ENCODE measurements around the gene SPEM3.
"Not testable (repeated sequence)": the region's sequence is repeated elsewhere in the genome, so short reads cannot be mapped to it uniquely, and the experiment has no call there.

Gene SPEM3

DNA sequence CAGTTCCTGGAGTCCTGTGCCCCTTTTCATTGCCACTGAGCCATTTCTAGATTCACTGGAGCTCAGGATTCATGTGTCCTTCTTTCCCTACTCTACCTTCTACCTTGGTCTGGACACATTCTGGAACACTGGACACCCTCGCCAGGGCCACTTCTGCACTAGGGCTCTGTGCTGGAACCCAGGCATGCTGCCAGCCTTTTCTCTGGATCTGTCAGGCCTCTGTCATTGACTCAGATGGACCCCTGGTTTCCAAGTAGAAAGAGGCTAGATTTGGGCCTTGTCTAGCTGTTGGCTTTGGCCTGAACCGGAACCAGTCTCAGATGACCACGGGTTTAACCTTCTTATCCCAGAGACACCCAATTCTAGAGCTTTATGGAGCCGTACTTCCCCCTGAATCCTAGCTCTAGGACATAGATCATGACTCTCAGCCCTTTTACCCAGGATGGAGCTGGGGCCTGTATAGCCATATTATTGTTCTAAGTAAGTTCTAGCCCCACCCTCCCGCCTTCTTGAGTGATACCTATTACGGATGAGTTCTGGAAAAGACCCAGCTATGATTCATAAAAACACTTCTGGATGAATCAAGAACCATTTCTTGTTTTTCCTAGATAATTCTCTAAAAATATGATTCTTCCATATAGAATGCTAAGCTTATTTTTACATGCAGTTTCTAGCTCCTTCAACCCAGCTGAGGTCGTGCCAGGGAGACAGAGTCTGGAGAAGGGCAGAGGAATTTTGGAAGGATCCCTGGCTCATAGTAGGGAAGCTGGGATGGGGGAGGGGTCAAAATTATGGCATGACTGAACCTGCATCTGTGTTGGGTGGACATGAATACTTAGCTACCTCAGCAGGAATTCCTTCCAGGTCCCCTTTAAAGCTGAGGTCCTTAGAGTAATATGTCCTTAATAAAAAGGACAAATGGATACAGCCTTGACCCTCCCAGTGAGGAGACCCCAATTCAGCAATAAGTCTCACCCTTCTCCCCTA lies 15.1 kb downstream of the SPEM3 start:
- no peak for DNase-seq

DNA sequence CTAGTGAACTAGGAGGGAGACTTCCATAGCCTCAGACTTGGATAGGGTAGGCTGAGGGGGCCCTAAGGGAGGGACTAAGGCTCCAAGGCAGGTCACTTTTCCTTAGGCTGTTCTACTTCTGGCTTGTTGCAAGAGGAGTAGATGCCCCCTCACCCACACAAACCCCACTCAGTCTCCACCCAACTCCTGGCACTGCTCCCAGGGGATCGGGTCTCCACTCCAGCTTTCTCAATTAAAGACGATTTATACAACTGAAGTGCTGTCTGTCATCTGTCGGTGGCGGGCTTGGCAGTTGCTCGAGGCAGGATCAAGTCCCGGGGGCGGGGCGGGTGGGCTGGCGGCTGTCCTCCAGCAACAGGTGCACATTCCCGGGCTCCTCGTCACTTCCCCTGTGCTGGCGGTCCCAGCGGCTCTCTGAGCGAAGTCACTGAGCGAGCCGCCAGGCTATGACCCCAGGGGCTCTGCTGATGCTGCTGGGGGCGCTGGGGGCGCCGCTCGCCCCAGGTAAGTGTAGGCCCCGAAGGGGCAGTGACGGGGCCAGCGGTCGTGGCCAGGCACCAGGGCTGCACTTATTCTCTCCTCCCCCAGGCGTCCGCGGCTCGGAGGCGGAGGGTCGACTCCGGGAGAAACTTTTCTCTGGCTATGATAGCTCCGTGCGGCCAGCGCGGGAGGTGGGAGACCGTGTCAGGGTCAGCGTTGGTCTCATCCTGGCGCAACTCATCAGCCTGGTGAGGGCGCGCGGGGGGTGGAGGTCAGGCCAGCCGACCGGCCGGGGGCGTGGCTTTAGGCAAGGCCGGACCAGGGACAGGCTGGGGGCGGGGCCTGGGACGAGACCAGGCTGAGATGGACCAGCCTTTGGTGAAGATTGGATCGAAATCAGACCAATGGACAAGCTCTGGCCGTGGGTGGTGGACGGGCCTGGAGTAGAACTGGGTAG lies 16.3 kb downstream of the SPEM3 start, which contains the start of gene CHRNB1:
TSS of gene CHRNB1 (plus strand) at position 380 of the 937 bp plus-strand sequence. CDS start at position 447, 67 bp downstream.
- no peak for DNase-seq

DNA sequence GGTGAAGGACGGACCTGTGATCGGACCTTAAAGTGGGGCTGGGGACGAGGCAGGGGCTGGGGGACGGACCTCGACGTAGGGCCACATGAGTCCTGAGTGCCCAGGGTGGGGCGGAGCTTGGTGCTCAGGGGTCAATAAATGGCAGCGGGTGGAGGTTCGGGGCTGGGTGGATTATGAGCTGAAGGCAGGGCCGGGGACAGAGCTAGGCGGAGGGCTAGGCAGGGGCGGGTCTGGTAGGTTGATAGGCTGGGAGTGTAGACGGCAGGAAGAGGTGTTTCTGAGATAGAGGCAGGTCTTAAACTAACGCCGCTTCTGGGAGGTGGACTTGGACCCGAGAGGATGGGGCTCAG lies 16.9 kb downstream of the SPEM3 start:
- DNase-seq: no peak

DNA sequence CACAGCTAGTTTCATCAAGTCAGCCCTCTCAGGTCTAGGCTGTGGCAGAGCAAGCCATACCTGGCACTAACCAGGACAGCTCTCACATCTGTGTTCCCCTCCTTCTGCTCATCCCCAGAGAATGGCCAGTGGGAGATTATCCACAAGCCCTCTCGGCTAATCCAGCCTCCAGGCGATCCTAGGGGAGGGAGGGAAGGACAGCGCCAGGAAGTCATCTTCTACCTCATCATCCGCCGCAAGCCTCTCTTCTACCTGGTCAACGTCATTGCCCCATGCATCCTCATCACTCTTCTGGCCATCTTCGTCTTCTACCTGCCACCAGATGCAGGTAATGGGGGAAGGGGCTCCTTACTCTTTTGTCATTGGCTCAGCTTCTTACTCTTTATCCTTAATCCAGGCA lies 19.8 kb downstream of the SPEM3 start:
- no peak for DNase-seq

DNA sequence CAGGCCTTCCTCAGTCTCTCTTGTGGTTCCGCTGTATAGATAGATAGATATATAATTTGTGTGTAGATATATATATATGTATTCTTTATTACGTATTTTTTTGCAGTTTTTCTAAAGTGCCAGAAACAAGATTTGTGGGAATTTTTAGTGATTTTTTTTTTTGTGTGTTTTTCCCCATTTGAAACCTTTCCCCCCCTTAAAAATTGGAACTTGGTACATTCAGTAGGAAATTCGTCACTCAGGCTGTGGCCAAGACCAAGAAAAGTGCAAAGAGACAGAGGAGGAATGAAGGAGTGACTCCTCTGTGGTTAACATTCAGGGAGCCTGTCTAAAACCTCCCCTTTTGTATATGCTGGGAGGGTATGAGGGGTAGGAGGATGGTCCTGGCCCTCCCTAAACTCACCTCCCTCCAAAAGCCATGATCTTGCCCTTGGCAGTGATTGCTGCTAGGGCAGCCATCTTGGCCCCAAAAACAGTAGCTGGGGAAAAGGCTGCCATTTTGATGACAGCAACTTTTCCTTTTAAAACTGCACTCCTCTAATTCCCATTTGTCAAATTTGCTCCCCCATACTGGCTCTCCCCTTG lies 31.4 kb downstream of the SPEM3 start:
- no peak for DNase-seq

DNA sequence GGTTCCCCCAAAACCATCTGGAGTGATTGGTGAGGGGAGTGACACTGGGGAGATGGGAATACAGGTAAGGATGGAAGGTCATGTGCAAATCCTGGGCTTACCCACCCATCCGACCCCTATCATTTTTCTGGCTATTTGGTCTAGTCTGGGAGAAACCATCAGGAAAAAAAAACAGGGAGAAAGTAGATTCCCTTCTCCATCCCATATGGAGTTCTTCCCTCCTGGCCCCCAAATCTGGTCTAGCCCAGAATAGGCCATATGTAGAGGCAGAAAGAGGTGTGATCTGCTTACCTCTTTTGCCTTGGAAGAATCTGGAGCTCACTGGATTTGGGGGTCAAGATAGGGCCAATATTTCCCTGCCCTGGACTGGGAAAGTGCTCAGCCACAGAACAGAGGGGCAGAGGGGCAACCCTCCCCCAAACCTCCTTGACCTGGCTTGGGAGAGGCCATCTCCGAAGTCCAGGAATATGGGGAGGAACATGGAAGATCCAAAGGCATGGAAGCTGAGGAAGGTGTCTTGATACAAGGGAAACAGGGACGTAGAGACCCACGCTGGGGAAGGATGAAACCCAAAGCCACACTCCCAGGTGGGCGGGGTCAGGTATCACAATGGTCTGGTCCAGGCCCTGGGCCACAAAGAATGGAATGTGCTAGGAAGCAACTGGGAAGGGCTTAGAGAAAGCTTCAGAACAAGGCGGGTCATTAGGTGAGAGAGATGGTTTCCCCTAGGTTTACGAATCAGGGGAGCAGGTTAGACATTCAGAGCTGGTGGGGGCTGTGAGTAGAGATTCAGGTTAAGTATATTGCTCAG lies 32.4 kb downstream of the SPEM3 start:
- DNase-seq: no peak

DNA sequence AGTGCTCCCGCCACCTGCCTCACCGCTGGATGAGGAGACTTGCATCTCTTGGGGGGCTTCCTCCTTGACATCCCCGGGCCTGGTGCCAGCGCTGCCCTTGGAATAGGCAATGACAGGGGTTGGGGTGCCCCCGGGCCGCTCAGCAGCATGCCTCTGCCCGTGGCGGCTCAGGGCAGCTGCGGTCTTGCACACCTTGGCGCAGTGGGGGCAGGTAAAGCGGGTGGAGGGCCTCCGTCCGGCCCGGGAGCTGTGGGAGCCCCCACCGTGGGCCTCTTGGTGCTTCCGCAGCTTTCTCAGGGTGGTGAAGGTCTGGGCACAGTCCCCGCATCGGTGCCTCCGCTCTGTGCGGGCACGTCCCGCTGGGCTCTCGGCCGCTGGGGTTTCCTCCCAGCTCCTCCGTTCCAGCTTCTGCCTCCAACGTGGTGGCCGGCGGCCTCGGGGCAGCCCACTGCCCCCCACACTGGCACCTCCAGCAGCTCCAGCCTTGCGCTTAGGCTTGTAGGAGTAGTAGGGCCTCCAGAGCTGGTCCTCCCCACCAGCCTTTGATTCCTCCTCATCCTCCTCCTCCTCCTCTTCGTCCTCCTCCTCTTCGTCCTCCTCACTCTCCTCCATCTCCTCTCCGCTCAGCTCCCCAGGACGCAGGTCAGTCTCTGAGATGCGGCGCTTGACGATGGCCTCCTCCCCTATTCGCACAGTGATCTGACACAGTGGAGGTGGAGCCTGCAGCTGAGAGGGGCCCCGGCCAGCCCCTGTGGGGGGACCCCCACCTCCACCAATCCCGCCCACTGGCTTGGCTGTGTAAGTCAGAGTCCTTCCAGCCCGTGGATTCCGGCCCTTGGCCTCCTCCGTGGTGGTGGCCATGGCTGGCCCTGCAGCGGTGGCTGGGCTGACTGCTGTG lies 34.1 kb downstream of the SPEM3 start:
- no peak for DNase-seq

DNA sequence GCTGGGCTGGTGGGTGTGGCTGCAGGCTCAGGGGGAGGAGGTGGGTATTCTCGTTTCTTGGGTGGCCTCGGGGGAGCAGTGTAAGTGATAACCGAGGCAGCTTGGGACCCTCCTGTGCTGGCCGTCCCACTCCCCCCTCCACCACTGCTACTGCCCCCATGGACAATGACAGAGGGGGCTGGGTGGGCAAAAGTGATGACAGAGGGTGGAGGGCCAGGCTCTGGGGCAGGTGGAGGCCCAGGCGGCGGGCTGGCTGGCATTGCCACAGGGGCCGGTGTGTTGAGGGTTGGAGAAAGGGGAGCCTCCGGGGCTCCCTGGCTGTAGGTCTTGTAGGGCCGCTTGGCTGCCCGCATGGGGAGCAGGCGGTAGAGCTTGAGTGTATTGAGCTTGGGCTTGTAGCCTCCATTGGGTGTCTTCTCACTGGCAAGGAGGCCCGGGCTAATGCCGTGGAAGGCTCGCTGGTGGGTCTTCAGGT lies 34.8 kb downstream of the SPEM3 start:
- DNase-seq: no peak

DNA sequence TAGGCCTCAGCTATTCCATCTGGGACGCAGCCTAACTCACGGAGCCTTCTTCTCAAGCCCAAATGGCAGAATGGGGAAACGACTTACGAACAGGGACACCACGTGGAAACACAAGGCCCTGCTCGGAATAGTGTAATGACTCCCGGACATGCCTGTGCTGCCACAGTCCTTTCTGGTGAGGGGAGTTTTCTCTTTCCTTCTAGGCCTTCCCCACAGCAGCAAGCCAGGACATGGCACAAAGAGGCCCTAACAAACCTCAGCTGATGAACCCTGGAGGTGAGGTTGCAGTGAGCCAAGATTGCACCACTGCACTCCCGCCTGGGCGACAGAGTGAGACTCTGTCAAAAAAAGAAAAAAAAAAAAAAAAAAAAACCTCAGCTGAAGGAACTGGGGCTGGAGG lies 35.4 kb downstream of the SPEM3 start:
- DNase-seq: no peak

DNA sequence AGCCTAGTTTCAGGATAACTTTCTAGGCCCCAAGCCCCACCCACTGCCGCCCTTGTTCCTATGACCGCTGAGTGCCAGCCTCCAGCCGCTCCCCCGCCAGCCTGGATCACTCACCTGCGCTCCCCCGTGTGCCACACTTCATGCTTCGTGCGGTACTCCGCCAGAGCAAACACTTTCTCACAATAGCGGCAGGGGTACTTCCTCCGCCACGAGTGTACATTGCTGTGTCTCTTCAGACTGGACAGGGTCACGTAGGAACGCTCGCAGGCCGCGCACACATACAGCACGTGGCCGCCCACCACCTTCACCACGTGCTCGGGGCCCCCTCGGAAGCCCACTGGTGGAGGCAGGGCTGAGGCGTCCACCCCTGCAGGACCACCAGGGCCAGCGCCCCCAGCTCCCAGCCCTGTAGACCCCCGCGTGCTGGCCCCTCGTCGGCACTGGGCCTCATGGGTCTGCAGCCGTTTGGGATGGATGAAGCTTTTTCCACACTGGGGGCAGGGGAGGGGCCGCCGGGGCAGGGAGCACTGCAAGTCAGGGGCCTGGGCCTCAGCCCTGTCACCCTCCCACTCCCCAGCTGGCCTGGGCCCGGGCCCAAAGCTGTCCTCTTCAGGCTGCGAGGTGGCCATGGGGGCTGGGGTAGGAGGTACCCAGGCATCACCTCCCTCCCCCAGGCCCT lies 37.1 kb downstream of the SPEM3 start:
- DNase-seq: no peak

DNA sequence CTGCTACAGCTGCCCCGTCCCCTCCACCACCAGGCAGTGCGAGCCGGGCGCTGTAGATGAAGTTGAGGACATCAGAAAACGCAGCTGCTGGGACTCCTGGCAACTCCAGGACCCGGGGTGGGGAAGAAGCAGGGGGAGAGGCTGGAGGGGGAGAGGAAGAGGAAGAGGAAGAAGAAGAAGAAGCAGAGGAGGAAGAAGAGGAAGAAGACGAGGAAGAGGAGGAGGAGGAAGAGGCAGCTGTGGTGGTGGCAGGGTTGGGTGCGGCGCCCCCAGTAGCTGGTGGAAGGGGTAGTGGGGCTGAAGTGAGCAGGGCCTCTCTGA lies 37.6 kb downstream of the SPEM3 start:
- no peak for DNase-seq

DNA sequence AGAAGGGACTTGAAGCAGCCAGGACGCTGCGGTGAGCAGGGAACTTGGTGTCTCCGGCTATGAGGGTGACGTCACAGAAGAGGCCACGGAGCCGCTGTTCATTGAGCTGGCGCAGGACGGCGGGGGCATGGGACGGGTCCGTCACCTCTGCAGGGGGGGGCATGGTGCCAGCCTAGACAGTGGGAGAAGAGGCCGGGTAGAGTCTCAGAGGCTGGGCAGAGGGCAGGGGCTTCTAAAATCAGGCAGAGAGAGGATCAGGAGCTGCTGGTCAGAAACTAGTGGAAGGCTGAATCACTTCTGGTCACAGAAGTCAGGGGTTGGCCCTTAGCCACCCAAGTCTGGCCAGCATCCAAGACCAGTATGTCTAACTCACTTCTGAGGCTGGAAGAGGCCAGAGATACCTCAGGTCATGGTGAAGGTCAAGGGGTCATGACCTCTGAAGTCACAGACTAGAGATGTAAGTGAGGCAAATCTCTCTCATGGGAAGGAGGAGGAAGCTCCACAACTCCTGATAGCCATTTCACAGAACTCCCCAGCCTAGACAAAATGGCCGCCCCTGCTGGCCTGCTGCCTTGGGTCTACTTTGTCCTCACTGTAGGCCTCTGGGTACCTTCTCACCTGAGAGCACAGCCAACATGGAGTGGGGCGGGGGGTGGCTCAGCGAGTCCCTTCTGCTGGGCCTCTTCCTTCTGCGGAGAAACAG lies 38.1 kb downstream of the SPEM3 start:
- DNase-seq: no peak

DNA sequence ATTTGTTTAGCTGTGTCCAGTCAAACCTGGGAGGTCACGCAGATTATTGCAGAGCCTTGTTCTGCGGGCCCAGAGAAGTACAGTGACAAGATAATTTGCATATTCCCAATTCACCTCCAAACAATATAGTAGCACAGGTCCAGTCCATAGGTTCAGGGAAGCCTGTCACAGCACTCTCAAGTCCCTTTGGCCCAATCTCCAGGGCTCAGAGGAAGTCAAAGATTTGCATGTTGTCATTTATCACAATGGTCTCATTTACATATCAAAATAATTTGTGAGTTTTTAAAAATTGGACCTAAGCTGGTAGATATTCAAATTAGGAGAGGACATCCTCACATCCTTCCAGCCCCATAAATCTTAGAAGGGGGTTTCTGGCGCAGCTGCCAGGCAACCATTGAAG lies 38.8 kb downstream of the SPEM3 start:
- DNase-seq: no peak

DNA sequence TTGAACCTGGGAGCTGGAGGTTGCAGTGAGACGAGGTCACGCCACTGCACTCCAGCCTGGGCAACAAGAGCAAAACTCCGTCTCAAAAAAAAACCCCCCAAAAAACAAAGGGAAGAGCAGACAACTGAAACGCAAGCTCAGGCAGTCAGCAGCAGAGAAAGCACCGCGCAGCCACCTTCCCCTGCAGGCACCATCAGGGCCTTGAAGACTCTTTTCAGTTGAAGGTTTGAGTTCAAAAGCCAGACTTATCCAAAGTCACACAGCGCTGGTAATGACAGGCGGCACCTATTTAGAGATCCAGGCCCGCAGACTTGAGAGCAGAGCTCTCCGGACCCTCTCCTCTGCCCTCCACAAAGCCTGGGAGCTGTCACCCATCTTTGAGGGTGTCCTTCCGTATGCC lies 39.6 kb downstream of the SPEM3 start:
- no peak for DNase-seq

DNA sequence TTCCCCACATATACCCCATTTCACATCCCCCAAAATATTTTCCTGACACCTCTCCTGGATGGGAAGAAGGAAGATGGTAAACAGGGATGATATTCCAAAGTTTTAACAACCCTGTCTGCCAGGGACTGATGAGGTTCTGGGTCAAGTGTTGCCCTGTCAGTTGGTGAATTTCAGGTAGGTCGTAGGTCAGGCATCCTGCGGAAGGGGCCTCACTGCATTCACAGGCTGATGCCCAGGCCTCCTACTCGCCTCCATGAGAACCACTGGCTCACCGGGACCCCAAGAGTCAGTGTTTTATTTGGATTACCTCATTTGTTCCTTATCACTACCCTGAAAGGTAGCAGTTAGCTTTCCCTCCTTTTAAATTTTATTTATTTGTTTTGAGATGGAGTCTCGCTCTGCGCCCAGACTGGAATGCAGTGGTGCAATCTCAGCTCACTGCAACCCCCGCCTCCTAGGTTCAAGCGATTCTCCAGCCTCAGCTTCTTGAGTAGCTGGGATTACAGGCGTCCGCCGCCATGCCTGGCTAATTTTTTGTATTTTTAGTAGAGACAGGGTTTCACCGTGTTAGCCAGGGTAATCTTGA lies 40.2 kb downstream of the SPEM3 start:
- DNase-seq: no peak

DNA sequence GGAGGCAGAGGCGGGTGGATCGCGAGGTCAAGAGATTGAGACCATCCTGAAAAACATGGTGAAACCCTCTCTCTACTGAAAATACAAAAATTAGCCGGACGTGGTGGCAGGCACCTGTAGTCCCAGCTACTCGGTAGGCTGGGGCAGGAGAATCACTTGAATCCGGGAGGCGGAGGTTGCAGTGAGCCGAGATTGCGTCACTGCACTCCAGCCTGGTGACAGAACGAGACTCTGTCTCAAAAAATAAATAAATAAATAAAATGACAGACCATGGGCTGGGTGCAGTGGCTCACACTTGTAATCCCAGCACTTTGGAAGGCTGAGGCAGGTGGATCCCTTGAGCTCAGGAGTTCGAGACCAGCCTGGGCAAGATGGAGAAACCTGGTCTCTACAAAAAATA lies 41.2 kb downstream of the SPEM3 start:
- DNase-seq: not testable (repeated sequence)

DNA sequence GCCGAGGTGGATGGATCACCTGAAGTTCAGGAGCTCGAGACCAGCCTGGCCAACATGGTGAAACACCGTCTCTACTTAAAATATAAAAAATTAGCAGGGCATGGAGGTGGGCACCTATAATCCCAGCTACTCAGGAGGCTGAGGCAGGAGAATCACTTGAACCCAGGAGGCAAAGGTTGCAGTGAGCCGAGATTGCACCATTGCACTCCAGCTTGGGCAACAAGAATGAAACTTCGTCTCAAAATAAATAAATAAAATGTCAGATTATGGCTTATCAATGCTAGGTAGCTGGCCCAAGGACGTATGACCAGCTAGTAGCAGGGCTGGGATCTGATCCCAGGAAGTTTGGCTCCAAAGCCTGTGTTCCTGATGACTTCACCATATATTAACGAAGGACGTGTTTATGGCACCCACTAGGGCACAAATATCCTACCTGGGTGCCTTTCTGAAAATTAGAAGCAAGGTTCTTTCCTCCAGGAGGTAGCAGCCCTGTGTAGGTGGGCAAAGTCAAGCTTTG lies 41.9 kb downstream of the SPEM3 start:
- DNase-seq: not testable (repeated sequence)

DNA sequence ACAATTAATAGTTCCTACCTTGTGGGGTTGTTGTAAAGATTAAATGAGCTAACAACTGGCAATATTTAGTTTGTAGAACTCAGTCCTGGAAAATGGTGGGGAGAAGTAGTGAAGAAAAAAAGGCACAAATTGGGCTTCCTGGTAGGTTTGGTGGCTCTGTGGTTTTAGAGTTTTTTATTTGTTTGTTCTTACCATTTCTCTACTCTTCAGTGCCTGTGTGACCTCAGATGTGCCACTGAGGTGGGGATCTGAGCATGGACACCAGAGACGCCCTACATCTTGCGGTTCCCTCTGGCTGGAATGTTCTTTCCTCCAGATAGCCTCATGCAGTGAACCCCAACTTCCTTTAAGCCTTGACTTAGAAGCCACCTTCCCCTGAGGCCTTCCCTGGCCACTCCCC lies 43.1 kb downstream of the SPEM3 start:
- DNase-seq: no peak

DNA sequence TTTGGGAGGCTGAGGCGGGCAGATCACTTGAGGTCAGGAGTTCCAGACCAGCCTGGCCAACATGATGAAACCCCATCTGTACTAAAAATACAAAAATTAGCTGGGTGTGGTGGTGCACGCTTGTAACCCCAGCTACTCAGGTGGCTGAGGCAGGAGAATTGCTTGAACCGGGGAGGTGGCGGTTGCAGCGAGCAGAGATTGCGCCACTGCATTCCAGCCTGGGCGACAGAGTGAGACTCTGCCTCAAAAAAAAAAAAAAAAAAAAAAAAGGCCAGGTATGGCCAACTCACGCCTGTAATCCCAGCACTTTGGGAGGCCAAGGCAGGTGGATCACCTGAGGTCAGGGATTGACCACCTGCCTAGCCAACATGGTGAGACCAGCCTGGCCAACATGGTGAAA lies 46.1 kb downstream of the SPEM3 start:
- DNase-seq: not testable (repeated sequence)
